HG02571 (cell line): ENCODE results near the gene KCNB1.
"Not testable (repeated sequence)": the region's sequence is repeated elsewhere in the genome, so short reads cannot be mapped to it uniquely, and the experiment has no call there.

ENCODE experiments used
- ATAC-seq: cut with Tn5 transposase; IDR thresholded peaks from one replicate; pipeline ENCODE4 v1.9.1; 2021; ENCODE audit warnings: mild to moderate bottlenecking, moderate library complexity; ENCODE audit not compliant: unreplicated experiment

Gene KCNB1

DNA sequence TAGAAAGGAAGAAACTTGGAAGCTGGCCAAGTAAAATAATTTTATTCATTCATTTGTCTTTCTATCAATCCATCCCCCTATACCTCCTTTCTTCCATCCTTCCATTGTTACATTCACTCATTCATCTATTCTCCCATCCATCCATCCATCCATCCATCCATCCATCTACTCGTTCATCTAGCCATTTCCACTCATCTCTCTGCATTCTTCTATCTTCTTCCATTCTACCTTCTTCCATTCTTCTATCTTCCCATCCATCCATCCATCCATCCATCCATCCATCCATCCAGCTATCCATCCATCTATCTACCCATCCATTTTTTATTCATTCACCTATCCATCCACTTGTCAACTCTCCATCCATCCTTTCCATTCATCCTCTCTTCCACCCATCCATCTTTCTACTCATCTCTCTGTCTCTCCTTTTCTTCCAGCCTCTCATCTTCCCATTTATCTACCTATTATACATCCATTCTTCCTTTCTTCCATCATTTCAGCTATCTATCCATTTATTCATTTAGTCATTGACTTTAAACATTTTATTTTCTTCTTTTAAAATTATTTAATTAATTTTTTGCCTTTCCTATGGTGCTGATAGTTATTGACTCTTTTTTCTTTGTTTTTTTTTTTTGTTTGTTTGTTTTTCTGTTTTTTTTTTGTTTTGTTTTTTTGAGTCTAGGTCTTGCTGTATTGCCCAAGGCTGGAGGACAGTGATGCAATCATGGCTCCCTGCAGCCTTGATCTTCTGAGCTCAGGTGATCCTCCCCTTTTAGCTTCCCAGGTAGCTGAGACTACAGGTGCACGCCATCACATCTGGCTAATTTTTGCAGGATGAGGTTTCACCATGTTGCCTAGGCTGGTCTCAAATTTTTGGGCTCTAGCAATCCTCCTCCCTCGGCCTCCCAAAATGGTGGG lies 151.5 kb downstream of the KCNB1 start:
- ATAC-seq, result no peak

DNA sequence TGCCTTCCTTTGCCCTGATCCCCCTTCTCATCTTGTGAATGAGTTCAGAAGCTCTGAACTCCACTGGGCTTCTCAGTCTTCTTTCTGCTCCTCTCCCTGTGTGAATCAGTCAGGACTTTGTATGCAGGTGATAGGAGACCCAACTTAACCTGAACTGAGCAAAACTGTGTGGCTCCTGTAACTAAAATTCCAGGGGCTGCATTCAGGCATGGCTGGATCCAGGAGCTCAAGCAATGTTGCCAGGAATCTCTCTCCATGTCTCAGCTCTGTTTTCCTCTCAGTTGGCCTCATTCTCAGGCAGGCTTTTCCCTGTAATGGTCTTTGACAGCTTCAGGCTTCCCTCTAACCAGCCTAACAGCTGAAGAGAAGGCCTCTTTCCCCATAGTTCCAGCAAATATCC lies 153.7 kb downstream of the KCNB1 start:
- no peak for ATAC-seq

DNA sequence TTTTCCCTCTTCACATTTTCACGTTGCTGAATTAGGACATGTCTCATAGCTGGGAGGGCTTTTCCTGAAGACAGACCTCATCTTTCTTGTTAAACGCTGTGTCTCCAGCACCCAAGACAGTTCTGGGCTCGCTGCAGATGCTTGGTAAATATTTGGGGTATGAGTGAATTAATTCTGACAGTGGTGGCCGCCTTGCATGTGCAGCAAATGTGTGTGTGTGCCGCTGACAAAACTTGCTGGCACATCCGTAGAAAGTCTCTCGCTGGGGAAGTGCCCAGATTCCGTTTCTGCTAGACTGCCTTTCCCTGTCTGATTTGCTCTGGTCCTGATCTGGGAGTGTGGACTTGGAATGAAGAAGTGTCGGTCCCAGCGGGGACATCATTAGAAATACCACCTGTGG lies 156.4 kb downstream of the KCNB1 start:
- ATAC-seq, result no peak

DNA sequence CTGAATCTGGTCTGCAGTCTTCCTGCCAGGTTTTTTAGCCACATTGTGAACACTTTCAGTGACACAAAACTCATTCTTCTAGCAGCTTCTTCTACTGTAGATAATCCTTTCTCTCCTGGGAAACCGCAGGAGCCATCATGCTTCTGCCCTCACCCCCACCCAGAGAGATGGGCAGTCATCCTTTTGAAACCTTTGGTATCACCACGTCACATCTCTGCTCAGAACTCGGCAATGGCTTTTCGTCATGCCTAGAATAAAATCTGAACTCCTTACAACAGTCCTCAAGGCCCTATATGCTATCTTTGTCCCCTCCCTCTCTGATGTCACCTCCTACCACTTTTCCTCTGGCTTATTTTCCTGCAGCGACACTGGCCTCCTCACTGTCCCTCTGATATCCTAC lies 158.2 kb downstream of the KCNB1 start:
- no peak for ATAC-seq

DNA sequence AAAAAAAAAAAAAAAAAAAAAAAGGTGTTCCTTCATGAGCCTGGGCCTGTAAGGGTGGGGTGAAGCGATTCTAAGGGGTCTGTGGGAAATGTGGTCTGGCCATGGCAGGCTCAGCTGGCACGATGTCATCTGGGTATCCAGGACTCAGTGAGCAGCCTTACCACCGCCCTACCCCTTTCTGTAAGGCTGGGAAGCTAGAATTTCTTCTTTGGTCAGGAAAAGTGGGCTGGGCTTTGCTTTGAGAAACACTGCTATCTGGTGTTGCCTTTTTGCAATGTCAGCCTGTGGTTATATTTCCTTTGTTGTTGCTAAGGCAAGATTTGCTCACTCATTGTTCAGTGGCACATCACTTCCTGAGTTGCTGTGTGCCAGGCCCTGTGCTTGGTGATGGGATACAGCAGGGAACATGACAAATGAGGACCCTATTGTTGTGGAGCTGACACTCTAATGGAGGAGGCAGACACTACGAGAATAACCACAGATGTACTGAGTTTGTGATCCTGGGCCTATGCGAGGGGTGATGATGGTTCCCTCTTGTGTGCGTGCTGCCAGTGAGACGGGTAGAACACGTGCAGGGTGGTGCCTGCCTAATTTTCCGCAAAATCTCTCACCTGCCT lies 158.7 kb downstream of the KCNB1 start:
- ATAC-seq, result no peak

DNA sequence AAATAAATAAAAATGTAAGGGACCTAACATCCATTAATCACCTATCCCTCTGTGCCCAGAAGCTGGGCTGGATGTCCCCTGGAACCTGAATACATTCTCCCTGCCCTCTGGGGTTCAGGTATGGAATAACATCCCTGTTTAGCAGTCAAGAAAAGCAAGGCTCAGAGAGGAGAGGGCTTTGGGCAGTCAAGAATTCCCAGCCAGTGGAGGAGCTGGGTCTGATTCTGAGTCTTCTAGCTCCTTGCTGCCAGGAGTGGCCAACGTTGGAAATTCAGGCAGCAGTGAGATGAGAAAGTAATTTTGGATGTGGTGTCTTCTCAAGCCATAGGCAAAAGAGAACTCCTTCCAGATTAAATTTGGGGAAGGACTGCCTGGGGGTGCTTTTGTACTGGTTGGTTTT lies 162.0 kb downstream of the KCNB1 start:
- no peak for ATAC-seq

DNA sequence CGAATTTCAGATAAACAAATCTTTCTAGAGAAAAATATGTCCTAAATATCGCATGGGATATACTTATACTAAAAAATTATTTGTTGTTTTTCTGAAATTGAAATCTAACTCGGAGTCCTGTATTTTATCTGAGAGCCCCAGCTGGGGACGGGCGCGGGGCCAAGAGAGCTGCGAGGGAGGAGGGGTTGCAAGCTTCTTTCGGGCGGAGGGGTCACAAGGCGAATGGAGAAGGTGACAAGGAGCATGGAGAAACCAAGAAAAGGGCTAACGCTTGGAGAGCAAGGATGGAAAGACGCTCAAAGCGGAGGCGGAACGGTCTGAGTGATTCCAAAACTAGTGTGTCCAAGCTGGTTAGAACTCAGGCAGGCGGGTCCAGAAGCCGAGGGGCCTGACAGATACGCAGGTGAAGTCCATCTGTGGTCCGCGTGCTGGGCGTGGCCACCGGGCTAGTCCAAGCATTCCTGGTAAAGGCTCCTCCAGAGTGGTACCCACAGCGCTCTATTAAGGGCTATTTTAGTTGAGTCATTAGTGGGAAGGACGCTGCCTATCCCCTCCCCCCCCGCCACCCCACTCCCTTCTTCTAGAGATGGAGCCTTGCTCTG lies 163.2 kb downstream of the KCNB1 start:
- ATAC-seq, result no peak

DNA sequence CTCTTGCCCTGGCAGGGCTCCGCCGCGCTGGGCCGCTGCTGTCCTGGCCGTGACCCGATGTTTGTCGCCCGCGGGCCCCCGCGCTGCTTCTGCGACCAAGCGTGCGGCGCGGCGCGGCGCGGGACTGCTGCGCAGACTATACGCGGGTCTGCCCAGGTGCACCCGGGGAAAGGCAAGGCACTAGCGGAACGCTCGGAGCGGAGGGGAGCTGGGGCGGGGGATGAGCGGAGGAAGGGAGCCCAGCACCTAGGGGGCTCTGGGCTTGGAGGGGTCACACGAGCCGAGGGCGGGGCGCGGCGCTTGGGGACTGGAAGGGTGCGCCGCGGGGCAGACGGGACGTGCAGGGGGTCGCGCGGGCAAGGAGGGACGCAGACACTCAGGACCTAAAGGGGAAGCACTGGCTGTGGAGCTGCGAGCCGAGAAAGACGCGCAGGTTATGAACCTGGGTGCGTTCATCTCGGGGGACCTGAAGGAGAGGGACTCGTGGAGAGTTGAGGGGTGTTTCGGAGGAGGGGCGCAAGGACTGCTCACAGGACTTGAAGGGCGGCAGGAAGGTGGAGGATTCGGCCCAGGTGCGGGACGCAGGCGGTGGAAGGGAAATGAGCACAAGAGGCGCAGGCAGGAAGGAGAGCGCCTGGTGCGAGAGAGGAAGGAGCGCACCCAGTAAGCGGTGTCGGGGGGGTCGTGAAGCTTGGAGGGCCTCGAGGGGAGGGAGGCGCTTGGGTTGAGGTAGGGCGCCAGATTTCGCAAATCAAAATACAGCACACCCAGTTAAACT lies 163.8 kb downstream of the KCNB1 start:
- no peak for ATAC-seq

DNA sequence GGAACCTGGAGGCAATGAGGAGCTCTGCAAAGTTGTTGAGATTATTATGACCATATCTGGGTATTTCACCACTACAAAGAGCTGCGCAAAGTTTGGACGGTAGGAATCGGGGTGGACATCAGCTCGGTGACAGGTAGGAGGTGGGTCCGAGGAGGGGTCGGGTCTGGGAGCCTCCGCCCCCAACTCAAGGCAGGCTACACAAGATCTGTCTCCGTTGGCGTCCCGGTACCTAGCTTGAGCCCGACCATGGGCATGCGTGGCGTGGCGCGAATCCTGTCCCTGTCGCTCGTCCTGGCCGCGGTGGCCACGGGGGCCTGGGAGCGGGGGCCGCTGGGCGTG lies 164.4 kb downstream of the KCNB1 start:
- no peak for ATAC-seq

DNA sequence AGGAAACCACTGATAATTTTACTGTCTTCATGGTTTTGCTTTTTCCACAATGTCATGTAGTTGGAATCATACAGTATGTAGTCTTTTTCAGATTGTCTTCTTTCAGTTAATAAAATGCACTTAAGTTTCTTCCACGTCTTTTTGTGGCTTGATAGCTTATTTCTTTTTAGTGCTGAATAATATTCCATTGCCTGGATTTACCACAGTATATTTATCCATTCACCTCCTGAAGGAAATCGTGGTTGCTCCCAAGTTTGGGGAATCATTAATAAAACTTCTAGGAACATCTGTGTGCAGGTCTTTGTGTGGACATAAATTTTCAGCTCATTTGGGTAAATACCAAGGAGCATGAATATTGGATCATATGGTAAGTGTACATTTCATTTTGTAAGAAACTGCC lies 165.8 kb downstream of the KCNB1 start:
- ATAC-seq, result no peak

DNA sequence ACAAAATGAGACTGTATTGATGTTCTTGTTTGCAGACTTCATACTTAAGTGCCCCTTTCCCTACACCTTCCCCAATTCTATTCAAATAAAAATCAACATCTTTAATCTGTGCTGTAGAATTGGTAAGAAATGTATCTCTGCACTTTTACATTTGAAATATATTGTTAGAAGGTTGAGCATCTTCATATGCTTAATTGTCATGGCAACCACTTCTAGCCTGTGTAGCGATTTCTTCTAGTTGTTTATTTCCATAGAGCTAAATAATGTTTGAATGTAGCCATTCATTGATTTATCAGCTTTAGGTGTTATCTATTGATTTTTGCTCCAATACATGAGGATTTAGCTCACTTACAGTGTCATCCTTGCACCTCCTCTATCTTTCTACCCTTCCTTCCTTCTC lies 166.9 kb downstream of the KCNB1 start:
- no peak for ATAC-seq

DNA sequence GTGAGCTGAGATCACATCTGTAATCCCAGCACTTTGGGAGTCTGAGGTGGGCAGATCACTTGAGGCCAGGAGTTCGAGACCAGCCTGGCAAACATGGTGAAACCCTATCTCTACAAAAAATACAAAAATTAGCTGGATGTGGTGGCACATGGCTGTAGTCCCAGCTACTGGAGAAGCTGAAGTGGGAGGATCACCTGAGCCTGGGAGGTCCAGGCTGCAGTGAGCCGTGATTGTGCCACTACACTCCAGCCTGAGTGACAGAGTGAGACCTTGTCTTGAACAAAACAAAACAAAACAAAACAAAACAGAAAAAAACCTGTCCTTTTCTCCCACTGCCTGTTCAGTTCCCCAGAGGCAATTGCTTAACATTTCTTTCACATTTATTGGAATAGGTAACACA lies 168.4 kb downstream of the KCNB1 start:
- not testable (repeated sequence) for ATAC-seq
